GM08714 (cell line): ENCODE data around the gene ATE1.
"Not testable (repeated sequence)": the region's sequence is repeated elsewhere in the genome, so short reads cannot be mapped to it uniquely, and the experiment has no call there.

Source experiments
- H3K4me3 ChIP-seq: fragments of 200-500 bp; sonication (Bioruptor generic); 2 replicates; pipeline ENCODE4 v1.5.1; 2014; ENCODE audit warnings: mild to moderate bottlenecking, low read length, inconsistent platforms
- ZNF274 ChIP-seq: IDR thresholded peaks from 2 replicates; pipeline ENCODE4 v1.6.1; 2012; ENCODE audit warnings: mild to moderate bottlenecking, low read depth, low read length

Gene ATE1

GRCh38 chr10:121710207-121710606 lies 217.6 kb downstream of the ATE1 start:
- H3K4me3 ChIP-seq: no peak overlapping the region
- no peak for TF ChIP-seq ZNF274

- H3K4me3 ChIP-seq: no peak overlapping the region
- no peak for TF ChIP-seq ZNF274
Measured at GRCh38 chr10:121709675-121710073, 218.2 kb downstream of the ATE1 start.

- TF ChIP-seq ZNF274: no peak
- no peak overlapping the region for H3K4me3 ChIP-seq
Measured at GRCh38 chr10:121708728-121709674, 218.8 kb downstream of the ATE1 start.

GRCh38 chr10:121702351-121703320 lies 225.2 kb downstream of the ATE1 start:
- no peak for TF ChIP-seq ZNF274
- H3K4me3 ChIP-seq: no peak overlapping the region

GRCh38 chr10:121700416-121700815 lies 227.4 kb downstream of the ATE1 start:
- H3K4me3 ChIP-seq: no peak overlapping the region
- TF ChIP-seq ZNF274: no peak

GRCh38 chr10:121699703-121700102 lies 228.1 kb downstream of the ATE1 start:
- H3K4me3 ChIP-seq: not testable (repeated sequence)

- no peak for TF ChIP-seq ZNF274
- H3K4me3 ChIP-seq: no peak overlapping the region
Measured at GRCh38 chr10:121698902-121699301, 228.9 kb downstream of the ATE1 start.

GRCh38 chr10:121698336-121698735 lies 229.5 kb downstream of the ATE1 start:
- TF ChIP-seq ZNF274: no peak
- H3K4me3 ChIP-seq: no peak overlapping the region

- H3K4me3 ChIP-seq: no peak overlapping the region
- TF ChIP-seq ZNF274: no peak
Measured at GRCh38 chr10:121696854-121697253, 231.0 kb downstream of the ATE1 start.

GRCh38 chr10:121695731-121696464 lies 231.9 kb downstream of the ATE1 start:
- no peak overlapping the region for H3K4me3 ChIP-seq
- no peak for TF ChIP-seq ZNF274

GRCh38 chr10:121694966-121695643 lies 232.7 kb downstream of the ATE1 start:
- no peak overlapping the region for H3K4me3 ChIP-seq
- TF ChIP-seq ZNF274: no peak

GRCh38 chr10:121694327-121694965 lies 233.4 kb downstream of the ATE1 start:
- H3K4me3 ChIP-seq: no peak overlapping the region
- no peak for TF ChIP-seq ZNF274

GRCh38 chr10:121692626-121693025 lies 235.2 kb downstream of the ATE1 start:
- TF ChIP-seq ZNF274: no peak
- H3K4me3 ChIP-seq: no peak overlapping the region
